HG02852 (cell line): ENCODE results near the gene CRB1.
A peak's percentile ranks its signal among the peaks of the same experiment; 100 is the strongest.

Source experiments
- ATAC-seq: cut with Tn5 transposase; IDR thresholded peaks from one replicate; pipeline ENCODE4 v1.9.1; 2021; ENCODE audit warnings: mild to moderate bottlenecking, moderate library complexity; ENCODE audit not compliant: unreplicated experiment

CRB1 gene

GRCh38 chr1:197268012-197268411 lies at the start of gene CRB1:
Gene CRB1 (plus strand): TSS chr1:197268252. CDS start chr1:197268413, 161 bp downstream.
- ATAC-seq, result no peak

DNA sequence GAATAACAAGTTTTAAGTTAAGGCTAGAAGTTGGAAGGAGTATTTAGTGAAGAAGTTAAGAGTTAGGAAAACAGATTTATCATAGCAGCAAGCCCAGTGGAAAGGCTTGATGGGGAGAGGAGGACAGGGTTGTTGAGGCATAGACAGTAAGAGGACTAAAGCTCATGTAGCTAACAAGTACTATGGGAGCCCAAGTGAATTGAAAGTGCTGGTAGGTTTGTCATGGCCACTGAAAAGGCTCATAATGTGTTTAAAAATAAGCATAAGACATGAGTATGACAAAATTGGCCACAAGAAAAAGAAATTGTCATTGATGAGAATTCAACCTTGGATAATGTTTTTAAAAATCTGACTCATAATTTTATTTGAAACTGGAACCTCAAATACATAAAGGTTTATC lies 49.2 kb upstream of the CRB1 start:
- peak; percentile 46 for ATAC-seq

DNA sequence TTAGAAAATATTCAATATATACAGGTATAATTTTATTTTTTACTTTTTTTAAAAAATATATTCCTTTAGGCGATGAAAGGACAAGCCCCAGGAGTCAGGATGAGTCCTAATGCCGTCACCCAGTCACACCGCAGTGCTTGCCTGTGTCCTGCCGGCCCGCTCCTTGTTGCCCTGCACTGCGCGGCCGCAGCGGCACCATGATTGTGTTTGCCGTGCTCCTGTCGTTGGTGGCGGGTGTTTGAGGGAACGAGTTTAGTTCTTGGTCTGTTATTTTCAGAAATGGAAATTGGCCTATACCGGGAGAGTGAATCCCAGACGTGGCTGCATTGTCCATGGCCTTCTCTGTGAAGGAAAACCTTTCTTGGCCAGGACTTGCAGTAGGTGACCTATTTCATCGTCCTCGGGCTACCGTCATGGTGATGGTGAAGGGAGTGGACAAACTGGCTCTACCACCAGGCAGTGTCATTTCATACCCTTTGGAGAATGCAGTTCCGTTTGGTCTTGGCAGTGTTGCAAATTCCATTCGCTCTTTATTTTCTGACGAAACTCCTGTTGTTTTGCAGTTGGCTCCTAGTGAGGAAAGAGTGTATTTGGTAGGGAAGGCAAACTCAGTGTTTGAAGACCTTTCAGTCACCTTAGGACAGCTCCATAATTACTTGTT lies 45.9 kb upstream of the CRB1 start:
- ATAC-seq, result no peak

GRCh38 chr1:197222780-197223179 lies 45.3 kb upstream of the CRB1 start:
- no peak for ATAC-seq

DNA sequence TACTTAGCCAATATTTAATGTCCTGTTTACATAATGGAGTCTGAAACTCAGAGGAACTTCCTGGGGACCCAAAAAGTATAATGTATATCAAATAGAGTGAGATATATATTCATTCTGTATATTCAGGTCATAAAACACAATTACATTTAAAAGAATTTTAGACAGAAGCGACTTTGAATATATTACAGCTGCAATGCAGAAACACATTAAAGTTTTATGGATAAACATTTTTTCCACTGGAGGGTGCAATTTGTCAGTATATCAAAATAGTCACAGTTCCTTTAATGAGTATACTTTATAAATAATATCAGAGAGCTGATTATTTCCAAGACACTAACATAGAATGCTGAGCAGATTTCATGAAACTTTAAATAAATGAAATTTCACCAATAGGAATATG lies 43.9 kb upstream of the CRB1 start:
- no peak for ATAC-seq

DNA sequence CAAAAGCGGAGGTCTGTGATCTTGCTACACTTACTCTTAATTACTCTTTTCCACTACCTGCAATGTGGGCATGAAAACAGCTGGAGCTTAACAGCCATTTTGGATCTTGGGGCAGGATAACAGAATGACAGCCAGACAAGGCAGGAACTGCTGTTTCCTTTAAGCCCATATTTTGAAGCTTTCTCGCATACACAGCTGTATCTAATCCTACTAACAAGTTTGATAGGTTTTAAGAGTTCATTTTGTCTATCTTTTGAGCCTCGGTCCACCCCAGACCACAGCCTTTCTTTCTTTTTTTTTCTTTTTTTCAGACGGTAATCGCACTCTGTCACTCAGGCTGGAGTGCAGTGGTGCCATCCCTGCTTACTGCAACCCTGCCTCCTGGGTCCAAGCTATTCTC lies 42.4 kb upstream of the CRB1 start:
- no peak for ATAC-seq

GRCh38 chr1:197234581-197234980 lies 33.5 kb upstream of the CRB1 start:
- no peak for ATAC-seq

DNA sequence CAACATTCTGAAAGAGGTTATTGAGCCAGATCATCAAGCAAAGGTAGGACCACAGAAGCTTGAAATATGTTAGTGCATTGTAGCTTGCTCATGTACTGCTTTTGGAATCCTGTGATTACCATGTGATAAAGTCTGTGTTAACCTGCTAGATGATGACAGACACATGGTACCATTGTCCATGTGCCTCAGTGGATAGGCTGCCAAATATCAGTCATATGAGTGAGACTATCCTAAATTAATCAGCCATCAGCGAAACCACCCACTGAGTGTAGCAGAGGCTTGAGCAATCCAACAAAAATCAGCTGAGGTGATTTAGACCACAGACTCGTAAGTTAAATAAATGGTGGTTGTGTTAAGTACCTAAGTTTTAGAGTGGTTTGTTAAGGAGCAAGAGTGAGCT lies 32.7 kb upstream of the CRB1 start:
- no peak for ATAC-seq

GRCh38 chr1:197247465-197247864 lies 20.6 kb upstream of the CRB1 start:
- ATAC-seq, result no peak

DNA sequence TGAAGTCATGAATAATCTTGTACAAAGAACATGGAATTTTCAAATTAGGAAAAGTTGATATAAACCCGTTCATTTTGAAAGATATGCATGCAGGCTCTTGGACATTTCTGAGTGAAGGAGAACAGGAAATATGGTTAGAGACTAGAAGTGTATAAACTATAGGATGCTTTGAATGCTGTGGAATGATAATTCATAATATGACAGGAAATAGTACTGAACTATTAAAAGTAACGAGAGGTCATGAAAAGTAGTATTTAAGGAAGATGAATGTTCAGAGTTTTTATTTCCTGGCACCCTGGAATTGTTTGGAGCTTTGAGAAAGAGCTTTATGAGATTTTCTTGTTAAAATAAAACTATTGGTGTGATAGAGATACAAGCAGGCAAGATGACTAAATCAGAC lies 18.7 kb upstream of the CRB1 start:
- no peak for ATAC-seq

DNA sequence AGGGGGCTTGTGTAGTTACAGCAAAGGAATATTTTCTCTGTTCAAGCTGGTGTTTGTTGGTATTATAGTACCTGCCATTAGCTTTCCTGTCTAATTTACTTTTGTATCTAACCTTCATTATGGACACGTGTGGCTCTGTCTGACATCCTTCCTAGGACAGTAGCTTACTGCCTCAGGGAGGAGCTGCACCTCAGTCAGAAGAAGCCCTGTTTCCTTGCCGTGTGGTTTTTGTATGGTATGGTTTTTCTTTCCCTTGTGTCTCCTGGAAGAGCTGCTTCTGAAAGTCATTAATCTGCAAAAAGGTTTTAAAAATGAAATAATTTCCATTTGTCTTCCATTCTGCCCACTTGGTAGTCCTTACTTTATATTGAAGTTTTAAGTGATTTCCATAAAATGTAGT lies 17.4 kb upstream of the CRB1 start:
- no peak for ATAC-seq

DNA sequence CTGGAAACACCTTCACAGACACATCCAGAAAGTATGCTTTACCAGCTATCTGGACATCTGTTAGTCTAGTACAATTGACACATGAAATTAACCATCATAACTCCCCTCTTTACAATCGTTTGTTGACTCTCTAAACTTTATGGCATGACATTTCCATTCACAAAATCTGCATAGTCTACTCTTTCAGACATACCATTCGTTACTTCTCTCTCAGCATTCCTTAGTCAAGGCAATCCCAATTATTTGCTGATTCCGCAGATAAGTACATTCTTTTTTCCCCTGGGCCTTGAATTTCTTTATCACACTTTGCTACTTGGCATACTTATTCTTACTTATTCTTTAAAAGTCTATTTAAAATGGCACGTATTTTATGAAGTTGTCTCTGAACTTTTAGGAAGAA lies 15.1 kb upstream of the CRB1 start:
- ATAC-seq, result no peak

DNA sequence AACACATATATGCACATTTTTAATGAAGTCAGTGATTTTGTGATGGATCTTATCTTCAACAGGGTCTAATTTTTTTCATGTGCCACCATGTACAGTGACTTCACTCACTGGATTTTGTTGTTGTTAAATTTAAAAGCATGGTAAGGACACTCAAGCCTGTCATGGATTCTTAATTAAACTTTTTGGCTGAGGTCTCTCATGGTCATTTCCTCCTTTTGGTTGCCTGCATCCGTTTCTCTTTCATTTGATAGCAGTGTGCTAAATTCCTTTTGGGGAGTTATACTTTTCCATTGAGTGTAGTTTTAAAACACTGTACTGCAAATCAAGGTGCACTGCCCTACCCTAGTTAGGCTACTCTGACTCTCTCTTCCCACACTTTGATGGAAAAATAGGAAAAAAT lies 13.2 kb upstream of the CRB1 start:
- ATAC-seq, result no peak

GRCh38 chr1:197264936-197265567 lies 3.0 kb upstream of the CRB1 start:
- ATAC-seq, result no peak

DNA sequence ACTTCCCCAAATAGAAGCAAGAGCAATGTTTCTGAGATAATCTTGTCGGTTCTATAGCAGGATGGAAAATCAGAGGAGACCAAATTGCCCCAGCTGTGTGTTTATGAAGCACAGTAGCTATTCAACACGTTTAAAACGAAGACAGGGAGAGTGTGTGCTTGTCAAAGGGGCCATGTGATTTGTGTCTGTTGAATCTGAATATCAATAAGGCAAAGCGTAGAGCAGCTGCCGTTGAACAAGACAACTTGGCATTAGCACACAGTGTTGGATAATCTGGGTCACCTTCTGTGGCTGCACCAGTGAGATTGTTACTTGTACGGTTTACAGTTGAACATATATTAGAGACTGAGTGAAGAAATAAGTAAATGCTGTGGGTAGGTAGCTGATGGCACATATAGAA lies 1.0 kb downstream of the CRB1 start:
- ATAC-seq, result no peak

DNA sequence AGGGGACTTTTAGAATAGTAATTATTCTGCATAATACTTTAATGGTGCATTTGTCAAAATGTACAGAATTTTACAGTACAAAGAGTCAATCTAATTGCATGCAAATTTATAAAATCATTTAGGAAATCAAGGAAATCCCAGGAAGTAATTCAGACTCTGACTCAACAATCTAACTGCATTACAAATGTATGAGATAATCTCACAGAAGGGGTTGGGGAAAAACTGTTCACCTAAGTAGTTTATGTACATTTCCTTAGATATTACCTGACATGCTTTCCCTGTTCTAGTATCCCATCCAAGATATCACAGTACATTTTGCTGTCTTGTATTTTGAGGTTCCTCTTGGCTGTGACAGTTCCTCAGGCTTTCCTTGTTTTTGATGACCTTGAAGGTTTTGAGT lies 4.7 kb downstream of the CRB1 start:
- ATAC-seq, result no peak

DNA sequence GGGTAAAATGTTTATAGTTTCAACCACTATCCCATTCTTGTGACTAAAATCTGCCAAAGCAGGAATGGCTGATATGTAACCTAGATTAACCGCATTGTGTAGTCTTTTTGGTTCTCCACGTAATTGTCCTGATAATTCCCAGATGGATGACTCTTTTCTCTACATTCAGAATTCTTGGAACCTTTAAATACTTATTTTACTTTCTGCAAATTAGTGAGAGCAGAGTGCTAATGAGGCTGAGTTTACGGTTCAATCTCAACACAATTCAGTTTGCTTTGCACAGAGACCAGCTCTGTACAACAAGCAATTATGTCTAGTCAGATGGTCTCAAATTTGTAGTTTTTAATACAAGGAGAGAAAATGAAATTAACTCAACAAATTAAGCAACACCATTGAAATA lies 9.1 kb downstream of the CRB1 start:
- no peak for ATAC-seq

- no peak for ATAC-seq
Measured at GRCh38 chr1:197284325-197284724, 16.3 kb downstream of the CRB1 start.

DNA sequence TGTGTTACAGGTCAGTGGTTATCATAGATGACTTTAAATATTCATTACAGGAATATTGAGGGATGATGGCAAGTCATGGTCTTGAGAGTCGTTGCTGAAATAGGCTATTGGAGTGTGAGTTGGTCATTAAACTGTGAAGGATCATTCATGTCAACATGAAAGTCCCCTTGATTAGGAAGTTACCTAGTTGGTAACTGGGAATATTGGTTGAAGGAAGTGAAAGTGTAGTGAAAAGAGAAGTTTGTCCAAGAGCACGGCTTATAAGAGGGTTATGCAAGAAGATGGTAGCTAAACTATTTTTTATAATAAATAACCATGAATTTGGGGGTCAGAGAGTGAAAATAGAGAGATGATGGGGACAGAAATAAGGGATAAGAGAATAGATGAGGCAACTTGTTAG lies 16.9 kb downstream of the CRB1 start:
- ATAC-seq, result no peak

GRCh38 chr1:197285526-197286205 lies 17.6 kb downstream of the CRB1 start:
- ATAC-seq, result no peak

DNA sequence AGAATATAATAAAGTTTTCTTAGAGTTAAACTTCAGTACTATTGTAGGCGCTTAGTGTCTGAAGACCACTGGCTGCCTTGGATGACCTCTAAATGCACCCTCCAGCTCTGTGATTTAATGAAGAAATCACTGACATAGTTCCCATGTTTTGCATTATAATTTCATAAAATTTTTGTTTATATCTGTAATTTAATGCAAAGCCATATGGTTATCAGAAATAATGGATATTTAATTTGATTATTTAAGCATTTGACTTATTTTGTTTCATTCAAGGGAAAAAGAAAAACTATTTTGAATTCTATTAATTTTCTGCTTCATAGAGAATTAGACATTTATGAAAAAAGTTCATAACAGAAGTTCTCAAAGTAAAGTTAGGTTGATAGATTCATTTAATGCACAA lies 18.6 kb downstream of the CRB1 start:
- no peak for ATAC-seq

DNA sequence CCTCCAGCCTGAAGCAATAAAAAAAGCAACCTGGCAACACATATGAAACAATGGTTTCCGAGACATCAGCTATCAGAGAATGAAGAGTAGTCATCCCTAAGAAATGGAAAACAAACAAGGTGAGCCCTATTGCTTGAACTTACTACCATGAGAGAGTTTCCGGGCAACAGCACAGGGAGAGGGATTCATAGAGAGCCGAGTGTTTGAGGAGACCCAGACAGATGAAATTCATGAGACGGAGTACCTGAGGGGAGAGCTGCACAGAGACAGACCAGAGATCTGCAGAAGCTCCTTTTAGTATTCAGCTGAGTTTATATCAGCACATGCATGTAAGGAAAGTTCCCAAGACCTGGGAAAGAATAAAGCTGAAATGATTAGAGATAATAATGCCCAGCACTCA lies 19.8 kb downstream of the CRB1 start:
- ATAC-seq, result no peak
